HG03558 (cell line): Measurements from ENCODE around the gene FNDC1.
"Not testable (repeated sequence)": the region's sequence is repeated elsewhere in the genome, so short reads cannot be mapped to it uniquely, and the experiment has no call there.

Experiments used
- ATAC-seq: cut with Tn5 transposase; IDR thresholded peaks from one replicate; pipeline ENCODE4 v1.9.1; 2021; ENCODE audit warnings: moderate number of reproducible peaks; ENCODE audit not compliant: unreplicated experiment; ENCODE audit errors: extremely low read depth

Gene FNDC1

DNA sequence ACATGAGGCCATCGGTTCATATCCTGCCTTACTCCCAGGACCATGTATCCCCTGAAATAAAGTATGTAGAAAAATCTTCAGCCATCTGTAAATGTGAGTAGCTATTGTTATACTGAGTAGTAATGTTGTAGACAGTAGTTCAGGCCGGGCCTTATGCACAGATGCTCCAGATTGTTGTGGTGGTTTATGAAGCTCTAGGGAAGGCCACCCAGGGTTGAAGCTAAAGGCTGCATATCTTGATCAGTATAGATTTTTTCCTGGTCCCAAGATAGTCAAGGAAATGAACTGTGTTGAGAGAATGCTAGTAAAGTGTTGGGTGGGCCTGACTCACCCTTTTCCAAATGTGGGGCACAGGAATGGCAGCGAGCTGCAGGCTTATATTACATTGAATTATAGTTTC is 81.4 kb downstream of the FNDC1 start:
- no peak for ATAC-seq

DNA sequence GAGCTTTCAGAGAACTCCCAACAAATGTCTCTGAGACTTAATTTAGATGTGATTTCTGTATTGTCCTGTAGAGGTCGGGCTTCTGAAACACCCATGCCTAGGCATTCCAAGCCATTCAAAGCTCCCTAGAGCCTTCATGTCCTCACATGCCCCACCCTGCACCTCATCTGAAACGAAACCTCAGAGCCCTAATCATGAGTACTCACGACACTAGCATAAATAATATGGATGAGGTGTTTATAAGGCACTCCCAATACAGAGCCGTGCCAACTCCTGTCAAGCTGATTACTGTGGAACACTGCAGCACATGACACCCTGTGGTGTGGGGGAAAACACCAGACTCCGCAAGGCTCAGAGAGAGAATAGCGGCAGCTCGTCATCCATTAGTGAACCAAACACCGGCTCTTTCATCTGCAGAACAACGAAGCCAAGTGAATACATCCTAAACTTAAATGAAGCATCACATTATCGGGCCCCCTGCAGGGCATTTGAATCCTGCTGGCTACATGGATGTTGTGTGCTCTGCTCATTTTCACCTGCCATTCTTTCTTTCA is 83.8 kb downstream of the FNDC1 start:
- ATAC-seq = peak; percentile 79

DNA sequence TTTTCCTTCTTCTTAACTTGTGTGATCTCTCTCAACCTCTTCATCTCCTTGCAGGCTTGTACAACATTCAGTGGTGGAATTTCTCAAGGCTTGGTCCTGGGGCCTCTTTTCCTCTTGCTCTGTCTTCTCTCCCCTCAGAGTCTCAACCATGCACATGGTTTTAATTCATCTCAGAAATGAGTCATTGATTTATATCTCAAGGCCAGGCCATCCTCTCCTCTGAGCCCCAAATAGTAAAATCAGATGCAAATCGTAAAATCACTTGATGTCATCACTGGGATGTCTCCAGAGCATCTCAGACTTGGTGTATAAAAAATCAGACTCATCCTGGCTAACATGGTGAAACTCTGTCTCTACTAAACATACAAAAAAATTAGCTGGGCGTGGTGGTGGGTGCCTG is 85.0 kb downstream of the FNDC1 start:
- ATAC-seq = no peak

DNA sequence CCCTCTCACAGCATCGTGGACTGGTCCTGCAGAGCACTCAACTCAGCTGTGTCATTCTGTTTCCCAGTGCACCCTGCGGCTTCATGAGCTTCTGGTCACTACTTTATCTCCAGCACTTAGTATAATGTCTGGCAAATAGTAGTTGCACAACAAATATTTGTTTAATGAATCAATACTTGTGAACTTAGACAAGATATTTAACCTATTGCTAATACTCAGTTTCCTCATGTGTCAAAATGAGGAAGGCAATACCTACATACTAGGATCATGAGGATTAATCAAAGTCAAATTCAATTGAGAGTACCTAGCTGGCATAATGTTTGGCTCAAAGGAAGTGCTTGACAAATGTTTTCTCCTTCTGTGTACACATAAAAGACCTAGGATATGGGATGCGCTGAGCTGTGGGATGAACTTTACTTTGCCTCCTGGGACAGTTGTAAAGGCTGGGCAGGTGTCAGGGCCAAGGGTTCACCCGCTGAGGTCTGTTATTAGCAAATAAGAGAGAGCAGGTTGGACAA is 86.3 kb downstream of the FNDC1 start:
- no peak for ATAC-seq

DNA sequence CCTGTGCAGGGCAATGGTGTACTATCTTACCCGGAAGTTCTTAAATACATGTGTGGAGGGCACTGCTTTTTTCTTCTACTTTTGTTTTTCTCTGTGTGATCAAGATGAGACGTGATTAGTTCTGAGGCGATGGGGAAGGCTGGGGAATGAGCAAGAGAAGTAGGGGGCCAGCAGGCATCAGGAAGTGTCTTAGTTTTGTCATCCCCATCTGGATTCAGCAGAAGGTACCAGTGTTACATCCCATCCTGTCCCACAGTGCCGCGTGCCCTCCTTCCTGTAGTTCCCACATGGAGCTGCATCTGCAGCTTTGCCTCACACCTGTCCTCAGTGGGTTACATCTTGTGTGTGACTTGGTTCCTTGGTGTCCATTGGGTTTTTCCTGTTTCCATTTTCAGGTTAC is 86.9 kb downstream of the FNDC1 start:
- ATAC-seq = no peak

DNA sequence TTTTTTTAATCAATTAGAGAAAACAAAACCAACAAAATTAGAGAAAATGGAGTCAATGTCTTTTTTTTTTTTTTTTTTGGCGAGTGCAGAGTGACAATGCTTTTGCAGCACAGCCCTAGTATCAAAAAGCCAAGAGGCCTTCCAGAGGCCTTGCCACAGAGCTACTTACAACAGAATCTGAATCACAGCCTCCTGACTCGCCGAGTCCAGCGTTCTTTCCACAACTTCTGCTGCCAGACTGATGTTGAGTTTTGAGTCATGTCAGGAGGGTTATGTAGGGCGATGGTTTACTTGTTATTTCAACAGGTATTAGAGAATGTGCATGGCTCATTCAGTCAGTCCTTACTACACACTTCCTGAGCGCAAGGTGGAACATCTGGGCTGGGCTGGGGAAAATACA is 88.6 kb downstream of the FNDC1 start:
- no peak for ATAC-seq

DNA sequence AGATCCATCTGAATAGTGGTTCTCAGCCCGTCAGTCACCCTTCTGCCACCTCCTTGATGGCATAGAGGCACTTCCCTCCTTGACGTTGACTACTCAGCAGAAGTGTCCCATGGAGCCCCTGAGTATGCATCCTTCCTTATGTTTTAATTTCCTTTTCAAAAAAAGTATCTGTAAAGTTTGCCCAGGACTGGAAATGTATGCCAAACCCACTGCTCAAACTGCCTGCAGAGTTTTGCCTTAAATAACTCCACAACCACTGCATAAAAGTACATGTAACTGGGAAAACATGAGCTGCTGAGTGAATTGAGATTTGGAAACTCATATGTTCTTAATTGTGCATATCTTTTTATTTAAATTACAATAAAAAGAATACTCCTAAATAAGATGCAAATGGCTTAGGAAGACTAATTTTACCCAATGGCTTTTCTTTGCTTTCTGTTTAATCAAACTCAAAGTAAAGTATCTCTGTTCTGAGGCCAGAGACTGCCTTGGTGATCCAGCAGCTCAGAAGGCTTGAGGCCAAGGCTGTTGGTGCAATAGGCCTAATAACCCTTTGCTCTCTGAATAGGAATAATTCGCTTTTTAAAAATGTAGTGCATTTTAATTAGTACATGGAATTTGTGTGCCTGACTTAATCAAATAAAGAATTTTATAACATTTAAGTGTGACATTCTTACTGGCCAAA is 90.4 kb downstream of the FNDC1 start:
- ATAC-seq = no peak

DNA sequence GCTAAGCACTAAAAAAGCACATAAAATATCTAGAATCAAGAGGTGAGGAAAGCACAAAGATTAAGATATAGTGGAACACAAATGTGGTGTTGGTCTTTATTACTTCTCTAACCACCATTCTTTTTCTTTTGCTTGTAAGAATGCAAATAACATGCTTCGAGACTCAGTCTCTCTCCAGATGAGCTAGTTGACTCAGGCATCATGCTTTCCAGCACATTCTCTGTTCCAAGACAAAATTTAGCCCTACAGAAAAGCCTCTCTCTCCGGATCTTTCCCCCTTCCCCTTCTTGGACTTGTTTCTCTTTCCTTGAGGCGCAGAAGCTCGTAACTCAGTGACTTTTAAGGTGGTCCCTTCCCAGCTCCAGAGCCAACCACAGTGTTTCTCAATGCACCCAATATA is 91.0 kb downstream of the FNDC1 start:
- no peak for ATAC-seq

DNA sequence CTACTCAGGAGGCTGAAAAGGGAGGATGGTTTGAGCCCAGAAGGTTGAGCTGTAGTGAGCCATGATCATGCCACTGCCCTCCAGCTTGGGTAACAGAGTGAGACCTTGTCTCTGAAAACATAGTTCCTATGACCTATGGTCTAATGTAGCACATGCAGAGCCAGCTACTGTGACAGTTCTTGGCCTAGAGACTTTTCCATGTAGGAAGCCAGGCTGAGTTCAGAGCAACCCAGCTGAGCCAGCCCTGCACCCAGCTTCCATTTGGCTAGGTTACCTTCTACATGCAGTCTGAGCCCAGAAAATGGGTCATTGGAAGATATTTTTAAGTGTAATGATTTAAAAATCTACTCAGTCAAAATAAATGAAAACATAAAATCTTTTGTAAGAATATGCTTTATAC is 92.8 kb downstream of the FNDC1 start:
- no peak for ATAC-seq

DNA sequence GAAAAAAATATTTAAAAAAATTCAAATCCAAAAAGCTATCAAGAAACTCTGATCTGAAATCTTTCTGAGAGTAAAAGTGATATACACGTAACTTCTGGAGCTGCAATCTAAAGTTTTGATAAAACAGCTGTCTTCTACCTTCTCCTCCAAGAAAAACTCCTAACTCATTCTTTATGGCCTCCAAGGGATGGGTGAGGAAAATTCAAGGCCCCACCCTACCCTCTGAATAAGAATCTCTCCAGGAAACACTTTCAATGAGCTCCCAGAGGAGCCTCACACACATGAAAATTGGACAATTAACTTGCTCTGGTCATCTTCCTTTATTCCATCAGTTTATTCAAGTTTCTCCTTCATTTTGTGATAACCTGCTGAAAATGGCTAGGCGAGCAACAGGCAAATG is 93.4 kb downstream of the FNDC1 start:
- ATAC-seq = no peak

DNA sequence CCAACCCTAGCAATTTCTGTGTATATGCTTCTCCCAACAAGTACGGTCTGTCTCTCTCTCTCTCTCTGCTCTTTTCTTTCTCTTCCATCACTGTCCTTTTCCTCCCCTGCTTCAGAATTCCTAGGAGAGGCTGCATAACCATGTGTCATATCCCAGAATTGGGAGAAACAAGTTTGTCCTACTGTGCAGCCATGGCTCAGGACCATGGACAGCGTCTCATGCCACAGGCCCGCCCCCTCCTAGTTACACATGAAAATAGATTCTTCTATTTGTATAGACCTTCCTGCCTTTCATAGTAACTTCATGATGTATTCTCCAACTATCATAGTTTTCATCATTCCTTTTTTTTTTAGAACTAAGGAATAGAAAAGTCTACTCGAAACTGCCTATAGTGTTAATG is 98.0 kb downstream of the FNDC1 start:
- ATAC-seq = no peak

DNA sequence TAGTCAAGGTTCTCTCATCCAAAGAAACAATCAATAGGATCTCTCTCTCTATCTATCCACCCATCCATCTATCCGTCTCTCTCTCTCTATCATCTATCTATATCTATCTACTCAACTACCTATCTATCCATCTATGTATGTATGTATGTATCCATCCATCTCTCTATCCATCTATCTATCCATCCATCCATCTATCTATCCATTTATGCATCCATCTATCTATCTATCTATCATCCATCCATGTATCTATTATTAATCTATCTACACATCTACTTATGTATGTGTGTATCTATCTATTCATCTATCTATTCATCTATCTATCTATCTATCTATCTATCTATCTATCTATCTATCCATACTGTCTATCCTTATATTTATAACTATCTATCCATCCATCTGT is 99.3 kb downstream of the FNDC1 start:
- no peak for ATAC-seq

DNA sequence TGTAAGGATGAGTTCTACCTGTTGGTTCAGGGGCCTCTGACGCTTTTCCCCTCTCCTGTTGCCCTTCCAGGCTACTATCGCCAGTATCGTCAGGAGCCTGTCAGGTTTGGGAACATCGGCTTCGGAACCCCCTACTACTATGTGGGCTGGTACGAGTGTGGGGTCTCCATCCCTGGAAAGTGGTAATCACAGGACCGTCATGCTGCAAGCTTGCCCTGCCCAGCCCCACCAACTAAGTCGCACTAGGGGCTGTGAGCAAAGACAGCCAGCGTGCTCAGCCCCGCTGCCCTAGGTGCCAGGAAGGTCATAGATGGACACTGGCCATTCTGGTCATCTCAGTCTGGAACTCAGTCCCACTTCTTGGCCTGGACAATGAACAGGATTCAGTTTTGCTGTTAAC is 102.1 kb downstream of the FNDC1 start:
- ATAC-seq = no peak

DNA sequence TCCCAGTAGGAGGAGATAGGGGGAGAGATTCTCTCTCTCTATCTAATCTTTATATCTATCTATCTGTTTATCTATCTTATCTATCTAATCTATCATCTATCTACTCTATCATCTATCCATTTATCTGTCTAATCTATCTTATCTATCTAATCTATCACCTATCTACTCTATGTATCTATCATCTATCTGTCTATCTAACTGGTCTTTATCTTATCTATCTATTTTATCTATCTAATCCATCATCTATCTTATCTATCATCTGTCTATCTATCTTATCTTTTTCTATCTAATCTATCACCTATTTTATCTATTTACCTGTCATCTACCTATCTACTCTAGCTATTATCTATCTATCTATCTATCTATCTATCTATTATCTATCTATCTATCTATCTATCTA is 109.4 kb downstream of the FNDC1 start:
- ATAC-seq = no peak

DNA sequence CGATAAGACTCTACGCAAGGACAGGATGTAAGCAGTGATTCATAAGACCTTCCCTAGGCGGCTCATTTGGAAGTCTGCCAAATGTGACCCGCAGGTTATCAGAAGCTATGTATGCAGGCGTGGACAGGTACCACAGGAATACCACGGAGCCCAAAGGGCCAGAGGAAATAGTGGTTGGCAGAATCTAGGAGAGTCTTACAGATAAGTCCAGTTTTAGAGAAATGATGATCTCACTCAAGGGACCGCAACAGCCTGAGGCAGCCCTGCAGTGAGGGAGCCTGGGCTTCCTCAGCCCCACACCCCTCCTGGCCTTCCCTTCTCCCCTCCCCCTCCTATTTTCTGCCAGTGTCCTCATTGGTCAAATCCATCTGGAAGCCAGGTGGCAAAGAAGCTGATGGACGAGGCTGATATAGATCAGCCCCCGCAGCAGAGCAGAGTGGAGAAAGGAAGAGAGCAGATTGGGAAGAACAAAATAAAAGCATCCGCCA is 110.6 kb downstream of the FNDC1 start:
- no peak for ATAC-seq

DNA sequence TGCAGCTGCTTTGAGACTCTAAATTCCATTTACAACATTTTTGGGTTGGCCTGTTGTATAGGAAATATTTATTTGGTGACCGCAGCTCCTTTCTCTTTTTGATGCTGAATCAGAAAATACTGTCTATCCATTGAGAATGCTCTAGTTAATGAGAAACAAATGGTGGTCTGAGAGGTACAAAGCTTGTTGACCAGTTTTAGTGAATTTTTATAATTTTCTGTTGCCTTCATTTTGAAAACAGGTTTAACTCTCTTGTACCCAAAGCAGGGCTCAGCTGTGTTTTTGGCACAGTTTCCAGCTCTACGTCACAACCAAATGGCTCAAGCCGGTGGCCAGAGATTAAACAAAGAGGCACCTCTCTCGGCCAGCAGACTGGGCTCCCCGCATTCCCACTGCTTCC is 113.2 kb downstream of the FNDC1 start:
- no peak for ATAC-seq

DNA sequence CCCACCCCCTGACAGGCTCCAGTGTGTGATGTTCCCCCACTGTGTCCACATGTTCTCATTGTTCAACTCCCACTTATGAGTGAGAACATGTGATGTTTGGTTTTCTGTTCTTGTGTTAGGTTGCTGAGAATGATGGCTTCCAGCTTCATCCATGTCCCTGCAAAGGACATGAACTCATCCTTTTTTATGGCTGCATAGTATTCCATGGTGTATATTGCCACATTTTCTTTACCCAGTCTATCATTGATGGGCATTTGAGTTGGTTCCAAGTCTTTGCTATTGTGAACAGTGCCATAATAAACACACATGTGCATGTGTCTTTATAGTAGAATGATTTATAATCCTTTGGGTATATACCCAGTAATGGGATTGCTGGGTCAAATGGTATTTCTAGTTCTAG is 115.5 kb downstream of the FNDC1 start:
- ATAC-seq = not testable (repeated sequence)

DNA sequence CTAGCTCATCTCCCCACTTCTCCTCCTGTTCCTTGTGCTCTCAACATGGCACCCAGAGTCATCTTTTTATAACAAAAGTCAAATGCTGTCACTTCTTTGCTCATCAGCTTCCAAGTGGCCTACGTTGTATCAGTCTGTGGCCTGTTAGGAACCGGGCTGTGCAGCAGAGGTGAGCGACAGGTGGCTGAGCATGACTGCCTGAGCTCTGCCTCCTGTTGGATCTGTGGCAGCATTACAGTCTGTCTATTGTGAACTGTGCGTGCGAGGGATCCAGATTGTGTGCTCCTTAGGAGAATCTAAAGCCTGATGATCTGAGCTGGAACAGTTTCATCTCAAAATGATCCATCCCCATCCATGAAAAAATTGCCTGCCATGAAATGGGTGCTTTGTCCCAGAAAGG is 129.6 kb downstream of the FNDC1 start:
- no peak for ATAC-seq

DNA sequence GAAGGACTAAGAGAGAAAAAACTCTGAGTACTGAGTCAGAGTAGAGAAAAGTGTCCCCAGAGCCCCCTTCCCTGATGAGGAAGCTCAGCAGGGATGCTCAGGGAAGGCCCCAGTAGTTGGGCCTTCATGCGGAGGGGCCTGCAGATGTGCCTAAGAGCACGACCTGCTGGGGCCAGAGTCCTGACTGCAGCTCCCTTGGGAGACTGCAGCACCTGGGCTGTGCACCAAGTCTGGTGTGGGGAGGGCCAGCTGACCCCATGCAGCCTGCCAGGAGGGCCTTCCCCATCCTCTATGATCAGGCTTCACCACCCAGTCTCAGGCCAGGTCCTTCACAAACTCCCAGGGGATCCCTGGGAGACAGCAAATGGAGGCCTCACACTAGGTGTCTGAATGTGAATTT is 130.4 kb downstream of the FNDC1 start:
- no peak for ATAC-seq

DNA sequence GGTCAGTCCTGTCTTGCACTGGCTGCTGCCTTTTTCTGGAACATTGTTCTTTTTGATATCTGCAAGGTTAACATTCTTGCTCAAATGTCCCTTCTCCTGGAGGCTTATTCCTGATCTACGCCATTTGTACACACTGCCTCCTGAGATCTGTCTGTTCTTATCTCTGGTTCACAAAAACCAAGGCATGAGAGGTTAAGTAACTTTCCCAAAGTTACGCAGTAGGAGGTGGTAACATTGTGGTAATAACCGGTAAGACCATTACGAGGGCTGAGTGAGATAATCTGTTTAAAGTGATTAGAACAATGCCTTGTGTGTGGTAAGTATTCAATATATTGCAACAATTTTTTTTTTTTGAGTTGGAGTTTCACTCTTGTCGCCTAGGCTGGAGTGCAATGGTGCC is 132.1 kb downstream of the FNDC1 start:
- ATAC-seq = no peak

DNA sequence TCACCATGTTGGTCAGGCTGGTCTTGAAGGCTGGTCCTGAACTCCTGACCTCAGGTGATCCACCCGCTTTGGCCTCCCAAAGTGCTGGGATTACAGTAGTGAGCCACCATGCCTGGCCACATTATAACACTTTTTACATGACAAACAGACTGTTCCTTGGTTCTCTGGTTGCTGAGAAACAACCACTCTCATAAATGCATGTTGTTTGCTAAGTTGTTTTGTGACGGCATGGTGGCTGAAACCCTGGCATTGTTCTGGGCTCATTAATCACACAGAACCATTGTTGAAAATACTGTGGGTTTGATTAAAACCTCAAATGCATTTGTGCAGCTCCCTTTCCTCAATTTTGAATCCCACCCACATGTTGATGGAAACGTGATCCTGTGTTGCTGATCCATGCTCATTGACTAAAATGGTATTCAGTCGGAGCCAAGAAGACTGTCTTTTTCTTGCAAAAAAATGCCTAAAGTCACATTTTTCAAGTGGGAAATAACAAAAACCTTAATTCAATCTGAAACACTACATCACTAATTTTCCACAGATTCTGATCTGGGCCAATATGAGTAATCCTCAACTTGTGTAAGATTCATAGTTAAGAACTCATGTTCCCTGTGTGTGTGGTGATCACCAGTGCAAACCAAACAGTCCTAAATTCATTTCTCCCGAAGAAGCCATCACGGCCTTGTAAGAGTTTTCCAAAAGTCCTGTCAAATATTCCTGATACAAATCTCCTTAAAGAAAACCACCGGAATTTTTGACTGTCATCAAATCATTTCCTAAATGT is 132.8 kb downstream of the FNDC1 start:
- ATAC-seq = no peak
